ENCODE data around the gene MRPS27.

MRPS27 gene

DNA sequence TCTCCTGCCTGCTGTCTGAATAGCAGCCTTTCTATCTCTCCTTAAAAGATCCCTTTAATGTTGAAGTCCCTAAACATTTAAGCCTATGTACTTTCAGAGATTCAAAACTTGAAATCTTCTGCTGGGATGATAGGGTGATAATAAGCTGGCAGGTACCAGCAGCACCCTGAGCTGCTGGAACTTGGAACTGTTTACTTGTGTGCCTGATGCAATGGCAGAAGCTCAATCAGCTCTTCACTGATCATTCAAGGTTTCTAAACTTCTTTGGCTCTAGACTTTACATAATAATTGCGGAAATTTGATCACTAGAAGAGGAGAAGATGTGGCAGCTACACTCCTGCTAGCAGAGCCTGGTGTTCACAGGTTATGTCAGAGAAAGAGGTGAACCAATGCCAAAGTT is 27.6 kb downstream of the MRPS27 start:
- H3K27me3 ChIP-seq (ENCODE audit: insufficient read depth, poor library complexity, severe bottlenecking), result no peaks in the 10 kb centered on the region
- H3K27ac ChIP-seq (replicated peaks), result no peak overlapping the region
- TF ChIP-seq, protein P1, sequence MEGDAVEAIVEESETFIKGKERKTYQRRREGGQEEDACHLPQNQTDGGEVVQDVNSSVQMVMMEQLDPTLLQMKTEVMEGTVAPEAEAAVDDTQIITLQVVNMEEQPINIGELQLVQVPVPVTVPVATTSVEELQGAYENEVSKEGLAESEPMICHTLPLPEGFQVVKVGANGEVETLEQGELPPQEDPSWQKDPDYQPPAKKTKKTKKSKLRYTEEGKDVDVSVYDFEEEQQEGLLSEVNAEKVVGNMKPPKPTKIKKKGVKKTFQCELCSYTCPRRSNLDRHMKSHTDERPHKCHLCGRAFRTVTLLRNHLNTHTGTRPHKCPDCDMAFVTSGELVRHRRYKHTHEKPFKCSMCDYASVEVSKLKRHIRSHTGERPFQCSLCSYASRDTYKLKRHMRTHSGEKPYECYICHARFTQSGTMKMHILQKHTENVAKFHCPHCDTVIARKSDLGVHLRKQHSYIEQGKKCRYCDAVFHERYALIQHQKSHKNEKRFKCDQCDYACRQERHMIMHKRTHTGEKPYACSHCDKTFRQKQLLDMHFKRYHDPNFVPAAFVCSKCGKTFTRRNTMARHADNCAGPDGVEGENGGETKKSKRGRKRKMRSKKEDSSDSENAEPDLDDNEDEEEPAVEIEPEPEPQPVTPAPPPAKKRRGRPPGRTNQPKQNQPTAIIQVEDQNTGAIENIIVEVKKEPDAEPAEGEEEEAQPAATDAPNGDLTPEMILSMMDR (IDR thresholded peaks at IDR 0.05; ENCODE audit: insufficient read depth, low read length), result no peak
- no peak for TF ChIP-seq GABPA (IDR thresholded peaks at IDR 0.05; ENCODE audit: low read depth)
- no peak for TF ChIP-seq POLR2AphosphoS5 (IDR thresholded peaks at IDR 0.05; ENCODE audit: low read depth)
- TF ChIP-seq SPI1 (IDR thresholded peaks at IDR 0.05; ENCODE audit: borderline replicate concordance, low read depth), result no peak
- TF ChIP-seq, protein P2, sequence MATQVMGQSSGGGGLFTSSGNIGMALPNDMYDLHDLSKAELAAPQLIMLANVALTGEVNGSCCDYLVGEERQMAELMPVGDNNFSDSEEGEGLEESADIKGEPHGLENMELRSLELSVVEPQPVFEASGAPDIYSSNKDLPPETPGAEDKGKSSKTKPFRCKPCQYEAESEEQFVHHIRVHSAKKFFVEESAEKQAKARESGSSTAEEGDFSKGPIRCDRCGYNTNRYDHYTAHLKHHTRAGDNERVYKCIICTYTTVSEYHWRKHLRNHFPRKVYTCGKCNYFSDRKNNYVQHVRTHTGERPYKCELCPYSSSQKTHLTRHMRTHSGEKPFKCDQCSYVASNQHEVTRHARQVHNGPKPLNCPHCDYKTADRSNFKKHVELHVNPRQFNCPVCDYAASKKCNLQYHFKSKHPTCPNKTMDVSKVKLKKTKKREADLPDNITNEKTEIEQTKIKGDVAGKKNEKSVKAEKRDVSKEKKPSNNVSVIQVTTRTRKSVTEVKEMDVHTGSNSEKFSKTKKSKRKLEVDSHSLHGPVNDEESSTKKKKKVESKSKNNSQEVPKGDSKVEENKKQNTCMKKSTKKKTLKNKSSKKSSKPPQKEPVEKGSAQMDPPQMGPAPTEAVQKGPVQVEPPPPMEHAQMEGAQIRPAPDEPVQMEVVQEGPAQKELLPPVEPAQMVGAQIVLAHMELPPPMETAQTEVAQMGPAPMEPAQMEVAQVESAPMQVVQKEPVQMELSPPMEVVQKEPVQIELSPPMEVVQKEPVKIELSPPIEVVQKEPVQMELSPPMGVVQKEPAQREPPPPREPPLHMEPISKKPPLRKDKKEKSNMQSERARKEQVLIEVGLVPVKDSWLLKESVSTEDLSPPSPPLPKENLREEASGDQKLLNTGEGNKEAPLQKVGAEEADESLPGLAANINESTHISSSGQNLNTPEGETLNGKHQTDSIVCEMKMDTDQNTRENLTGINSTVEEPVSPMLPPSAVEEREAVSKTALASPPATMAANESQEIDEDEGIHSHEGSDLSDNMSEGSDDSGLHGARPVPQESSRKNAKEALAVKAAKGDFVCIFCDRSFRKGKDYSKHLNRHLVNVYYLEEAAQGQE (IDR thresholded peaks at IDR 0.05; ENCODE audit: insufficient replicate concordance, low read depth), result no peak
- no peak overlapping the region for H3K4me3 ChIP-seq (replicated peaks; ENCODE audit: insufficient read depth, low read length)
- no peak for DNase-seq (ENCODE audit: low read depth in 1 of 2, low spot score in 1 of 2)

DNA sequence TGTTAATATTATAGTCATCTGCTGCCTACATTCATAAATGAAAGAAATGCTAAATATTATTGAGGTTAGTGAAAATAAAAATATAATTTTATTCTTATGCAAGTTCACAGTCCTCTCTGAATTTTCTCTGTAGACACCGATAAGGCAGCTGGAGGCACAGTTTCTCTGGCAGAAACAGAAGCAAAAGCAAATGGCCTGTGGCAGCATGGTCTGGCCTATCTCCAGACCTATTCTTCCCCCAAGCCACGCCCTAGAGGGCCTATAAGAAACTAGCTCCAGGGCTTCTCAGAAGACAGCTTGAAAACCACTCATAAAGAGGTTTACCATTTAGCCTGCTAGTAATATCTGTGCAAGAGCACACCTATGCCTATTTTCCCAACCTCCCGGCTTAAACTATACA is 28.4 kb downstream of the MRPS27 start:
- no peak overlapping the region for H3K27ac ChIP-seq (replicated peaks)

DNA sequence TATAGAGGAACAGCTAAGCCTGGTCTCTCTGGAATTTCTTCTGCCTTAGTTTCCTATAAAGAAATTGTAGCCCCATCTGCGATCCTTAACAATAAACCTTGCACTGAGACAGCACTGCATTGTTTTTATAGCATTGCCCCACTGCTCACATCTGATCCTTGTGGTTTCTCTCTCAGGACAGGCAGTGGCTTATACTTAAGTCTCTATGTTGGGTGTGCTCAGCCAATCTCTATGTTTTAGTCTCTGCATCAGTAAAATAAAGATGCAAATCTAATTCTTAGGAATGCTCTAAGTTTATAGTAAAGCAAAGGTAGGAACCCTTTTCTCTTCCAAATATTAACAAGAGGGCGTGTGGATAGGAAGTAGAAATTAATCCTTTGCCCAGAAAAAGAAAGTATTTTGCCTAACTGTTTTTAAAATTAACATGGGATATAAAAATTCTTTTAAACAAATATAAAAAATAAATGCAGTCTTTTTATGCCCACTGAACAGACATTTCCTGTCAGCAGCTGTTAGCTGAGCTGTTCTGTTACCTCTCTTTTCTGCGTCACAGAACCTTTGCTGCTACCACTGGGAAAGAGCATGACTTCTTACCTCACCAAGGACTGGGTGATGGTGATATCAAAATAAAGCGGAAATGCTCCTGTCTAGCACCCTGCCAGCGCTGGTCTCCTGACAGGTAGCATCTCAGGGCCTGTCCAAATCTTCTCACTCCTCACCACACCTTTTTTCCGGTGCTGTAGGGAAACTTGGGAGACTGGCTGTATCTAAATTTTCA is 29.5 kb downstream of the MRPS27 start:
- no peak for DNase-seq (ENCODE audit: low read depth in 1 of 2, low spot score in 1 of 2)
- TF ChIP-seq, protein P1 (IDR thresholded peaks at IDR 0.05; ENCODE audit: insufficient read depth, low read length), result no peak
- TF ChIP-seq SPI1 (IDR thresholded peaks at IDR 0.05; ENCODE audit: borderline replicate concordance, low read depth) (no peak), POLR2AphosphoS5 (IDR thresholded peaks at IDR 0.05; ENCODE audit: low read depth) (no peak), GABPA (IDR thresholded peaks at IDR 0.05; ENCODE audit: low read depth) (no peak)
- TF ChIP-seq, protein P2 (IDR thresholded peaks at IDR 0.05; ENCODE audit: insufficient replicate concordance, low read depth), result no peak
- Histone ChIP-seq H3K4me3 (replicated peaks; ENCODE audit: insufficient read depth, low read length) (no peak overlapping the region), H3K27ac (replicated peaks) (no peak overlapping the region), H3K27me3 (ENCODE audit: insufficient read depth, poor library complexity, severe bottlenecking) (no peaks in the 10 kb centered on the region)

More for the DNA sequence above, 28.4 kb downstream of the MRPS27 start:
- TF ChIP-seq, protein P2 (IDR thresholded peaks at IDR 0.05; ENCODE audit: insufficient replicate concordance, low read depth), result no peak
- TF ChIP-seq, protein P1 (IDR thresholded peaks at IDR 0.05; ENCODE audit: insufficient read depth, low read length), result no peak
- TF ChIP-seq GABPA (IDR thresholded peaks at IDR 0.05; ENCODE audit: low read depth), result no peak
- TF ChIP-seq SPI1 (IDR thresholded peaks at IDR 0.05; ENCODE audit: borderline replicate concordance, low read depth), result no peak
- no peak for TF ChIP-seq POLR2AphosphoS5 (IDR thresholded peaks at IDR 0.05; ENCODE audit: low read depth)
- no peak overlapping the region for H3K4me3 ChIP-seq (replicated peaks; ENCODE audit: insufficient read depth, low read length)
- H3K27me3 ChIP-seq (ENCODE audit: insufficient read depth, poor library complexity, severe bottlenecking), result no peaks in the 10 kb centered on the region
- no peak for DNase-seq (ENCODE audit: low read depth in 1 of 2, low spot score in 1 of 2)
